Umbilical cord (tissue), 2 donors: ENCODE results near the gene CHRNE. TPM values are rescaled to one million over a fixed set of nuclear protein-coding genes. Genes with fewer than 3 reads are reported as not detected.

ENCODE experiments used
- DNase-seq: peaks from one replicate; pipeline ENCODE4 v3.0.0-alpha.2; 2015; ENCODE audit warnings: low spot score
- total RNA-seq: library from RNA; depleted of rRNA; stranded (reverse); fragments of >200 nt; gene quantifications from one replicate; pipeline ENCODE4 v1.2.3, GENCODE V29; 2014; ENCODE audit warnings: low replicate concordance; ENCODE audit not compliant: insufficient read depth

The CHRNE gene
- total RNA-seq, 1 donor from 2014 or later = not detected

DNA sequence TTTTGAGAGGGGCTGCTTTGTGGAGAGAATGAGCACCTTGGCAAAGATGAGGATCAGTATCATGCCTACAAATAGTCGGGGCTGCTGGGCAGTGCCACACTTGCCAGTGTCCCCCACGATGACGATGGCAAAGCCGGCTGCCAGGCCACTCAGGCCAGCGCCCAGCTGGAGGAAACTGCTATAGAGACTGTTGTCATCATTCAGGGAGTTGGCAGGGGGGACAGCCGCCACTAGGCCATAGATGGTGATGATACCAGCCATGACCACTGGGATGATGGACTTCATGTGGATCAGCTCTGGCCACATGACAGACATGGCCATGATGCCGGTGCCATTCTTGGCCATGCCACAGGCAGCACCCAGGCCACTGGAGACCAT is 46.0 kb downstream of the CHRNE start:
- DNase-seq = no peak

DNA sequence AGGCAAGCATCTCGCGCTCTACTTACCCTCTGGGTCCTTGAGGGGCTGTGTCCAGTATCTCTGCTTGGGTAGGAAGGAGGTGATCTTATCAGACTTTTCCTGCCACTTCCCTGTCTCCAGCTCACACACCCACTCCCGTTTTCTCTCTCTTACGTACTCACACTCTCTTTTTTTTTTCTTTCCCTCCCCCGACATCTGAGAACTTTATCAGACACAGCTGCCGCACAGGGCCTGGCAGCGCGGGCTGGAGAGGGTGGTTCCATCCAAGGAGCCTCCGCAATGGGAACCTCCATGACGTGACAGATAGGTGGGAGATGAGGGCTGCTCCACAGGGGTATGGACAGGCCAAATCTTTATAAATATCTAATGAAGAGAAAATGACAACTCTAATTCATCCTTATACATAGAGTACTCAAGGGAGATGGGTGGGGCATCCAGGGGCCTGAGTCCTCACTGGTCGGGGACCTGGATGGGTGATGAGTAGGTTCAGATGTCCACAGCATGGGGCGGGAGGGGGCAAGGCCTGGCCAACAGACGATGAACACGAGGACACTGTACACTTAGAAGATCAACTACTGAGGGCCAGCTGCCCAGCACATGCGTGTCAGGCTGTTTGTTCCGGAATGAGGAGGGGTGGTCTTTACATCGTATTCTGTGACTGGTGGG is 46.5 kb downstream of the CHRNE start:
- DNase-seq = no peak

DNA sequence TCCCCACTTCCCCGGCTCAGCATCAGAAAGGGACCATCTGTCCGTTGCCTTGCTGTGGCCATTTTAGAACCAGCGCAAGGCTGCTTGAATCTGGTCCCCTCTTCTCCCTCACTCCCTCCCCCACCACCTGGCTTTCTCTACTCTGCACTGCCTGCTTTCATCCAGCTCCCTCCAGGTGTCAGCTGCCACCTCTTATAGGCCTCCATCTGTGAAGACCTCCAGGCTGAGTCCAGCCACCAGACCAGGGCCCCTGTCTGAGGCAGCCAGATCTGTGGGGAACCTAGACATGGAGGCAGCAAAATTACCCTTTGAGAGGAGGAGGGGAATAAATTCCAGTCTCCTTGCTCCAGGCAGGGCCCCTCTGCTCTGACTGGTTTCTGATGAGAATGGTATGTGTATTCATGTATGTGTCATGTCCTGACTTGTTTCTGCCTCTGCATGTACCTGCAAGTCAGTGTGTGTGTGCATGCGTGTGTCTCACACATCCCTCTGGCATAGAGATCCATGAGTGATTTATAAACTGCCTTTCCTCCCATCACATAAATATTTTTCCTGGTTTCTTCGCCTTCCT is 48.7 kb downstream of the CHRNE start:
- peak; percentile 82 for DNase-seq

- no peak for DNase-seq
These were observed 49.7 kb downstream of the CHRNE start for GRCh38 chr17:4853208-4853671.

DNA sequence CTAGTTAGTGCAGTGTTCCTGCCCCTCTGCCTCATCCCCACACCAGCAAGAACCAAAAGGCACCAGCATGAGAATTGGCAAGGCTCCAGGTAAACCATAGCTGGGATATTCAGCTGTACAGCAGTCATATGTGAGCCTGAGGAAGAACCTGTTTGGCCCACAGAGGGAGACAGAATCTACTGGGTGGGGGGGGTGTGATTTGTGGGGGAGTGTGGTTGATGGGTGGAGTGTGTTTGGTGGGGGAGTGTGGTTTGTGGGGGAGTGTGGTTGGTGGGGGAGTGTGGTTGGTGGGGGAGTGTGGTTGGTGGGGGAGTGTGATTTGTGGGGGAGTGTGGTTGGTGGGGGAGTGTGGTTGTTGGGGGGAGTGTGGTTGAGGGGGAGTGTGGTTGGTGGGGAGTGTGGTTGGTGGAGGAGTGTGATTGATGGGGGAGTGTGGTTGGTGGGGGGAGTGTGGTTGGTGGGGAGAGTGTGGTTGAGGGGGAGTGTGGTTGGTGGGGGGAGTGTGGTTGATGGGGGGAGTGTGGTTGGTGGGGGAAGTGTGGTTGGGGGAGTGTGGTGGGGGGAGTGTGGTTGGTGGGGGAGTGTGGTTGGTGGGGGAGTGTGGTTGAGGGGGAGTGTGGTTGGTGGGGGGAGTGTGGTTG is 50.2 kb downstream of the CHRNE start:
- no peak for DNase-seq

DNA sequence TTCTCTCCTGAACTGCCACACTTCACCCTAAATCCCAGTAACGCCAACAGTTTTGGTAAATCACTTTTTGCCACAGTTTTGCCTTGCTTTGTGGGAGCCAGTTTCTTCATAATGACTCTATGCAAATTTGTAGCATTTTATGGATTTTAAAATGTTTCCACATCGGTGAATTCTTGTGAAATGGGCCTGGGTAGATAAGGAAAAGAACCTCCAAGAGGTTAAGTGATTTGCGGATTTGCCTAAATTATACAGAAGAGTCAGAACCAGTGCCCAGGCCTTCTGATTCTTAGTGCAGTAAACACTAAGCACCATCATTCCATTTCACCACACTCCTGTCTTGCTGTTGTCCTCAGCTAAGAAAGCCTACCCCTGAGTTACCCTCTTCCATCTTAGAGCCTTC is 51.8 kb downstream of the CHRNE start:
- no peak for DNase-seq

GRCh38 chr17:4850246-4850645 is 52.7 kb downstream of the CHRNE start:
- no peak for DNase-seq

DNA sequence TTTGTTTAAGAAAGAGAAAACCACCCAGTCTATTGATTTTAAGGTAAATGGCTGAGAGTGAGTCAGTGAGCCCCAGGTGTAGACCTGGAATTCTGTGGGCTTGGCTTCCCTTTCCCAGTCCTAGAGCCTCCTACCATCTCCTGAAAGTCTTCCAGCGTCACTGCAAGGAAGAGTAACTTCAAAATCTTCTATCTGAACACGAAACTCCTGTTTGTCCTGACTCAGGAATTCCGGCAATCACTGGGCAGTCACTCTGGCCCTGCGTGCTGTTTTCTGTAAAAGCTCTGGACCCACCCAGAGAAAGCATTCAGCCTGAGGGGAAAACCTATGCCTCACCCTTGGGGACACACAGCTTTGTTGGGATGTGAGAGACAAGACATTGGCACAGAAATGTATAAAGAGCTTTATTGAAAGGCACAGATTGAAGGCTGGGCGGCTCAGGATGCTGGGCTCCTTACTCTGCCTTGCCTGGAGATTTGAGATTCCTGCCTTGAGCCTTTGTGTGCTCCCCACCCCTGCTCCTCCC is 53.8 kb downstream of the CHRNE start:
- peak; percentile 52 for DNase-seq

Other genes with a start within 250 kb of the CHRNE start
- gene PELP1, start 199.0 kb downstream of the CHRNE start, total RNA-seq = 16.1 TPM
- gene ARRB2, start 192.5 kb downstream of the CHRNE start, total RNA-seq = 3.1 TPM
- 5.3 TPM for gene MED11, start 171.7 kb downstream of the CHRNE start, total RNA-seq
- not detected for gene ZMYND15, start 163.3 kb downstream of the CHRNE start, total RNA-seq
- 2.4 TPM for gene CXCL16, start 163.2 kb downstream of the CHRNE start, total RNA-seq
- gene TM4SF5, start 131.2 kb downstream of the CHRNE start, total RNA-seq = not detected
- gene VMO1, start 116.7 kb downstream of the CHRNE start, total RNA-seq = not detected
- gene GLTPD2, start 114.1 kb downstream of the CHRNE start, total RNA-seq = not detected
- 32.7 TPM for gene PSMB6, start 106.9 kb downstream of the CHRNE start, total RNA-seq
- 16.6 TPM for gene PLD2, start 95.9 kb downstream of the CHRNE start, total RNA-seq
- gene MINK1, start 69.8 kb downstream of the CHRNE start, total RNA-seq = 10.1 TPM
- gene C17orf107, start 3.6 kb downstream of the CHRNE start, total RNA-seq = 11.3 TPM
- 0.72 TPM for gene GP1BA, start 29.2 kb upstream of the CHRNE start, total RNA-seq
- 28.9 TPM for gene SLC25A11, start 36.9 kb upstream of the CHRNE start, total RNA-seq
- gene RNF167, start 37.2 kb upstream of the CHRNE start, total RNA-seq = 10.8 TPM
- gene PFN1, start 45.4 kb upstream of the CHRNE start, total RNA-seq = 339 TPM
- gene ENO3, start 48.0 kb upstream of the CHRNE start, total RNA-seq = 12.0 TPM
- 40.2 TPM for gene SPAG7, start 64.7 kb upstream of the CHRNE start, total RNA-seq
- 1.7 TPM for gene CAMTA2, start 84.6 kb upstream of the CHRNE start, total RNA-seq
- 2.9 TPM for gene INCA1, start 94.4 kb upstream of the CHRNE start, total RNA-seq
- gene KIF1C, start 94.9 kb upstream of the CHRNE start, total RNA-seq = 35.6 TPM
- gene SLC52A1, start 132.3 kb upstream of the CHRNE start, total RNA-seq = 1.4 TPM
- gene ZFP3, start 175.4 kb upstream of the CHRNE start, total RNA-seq = 7.0 TPM
- 4.1 TPM for gene ZNF232, start 208.8 kb upstream of the CHRNE start, total RNA-seq
- gene USP6, start 212.9 kb upstream of the CHRNE start, total RNA-seq = 1.9 TPM